Measurements from ENCODE around the gene CAMK1. TPM values are rescaled to one million over a fixed set of nuclear protein-coding genes. Genes with fewer than 3 reads are reported as not detected.

The CAMK1 gene
- total RNA-seq, 1 donor from 2014 or later, result 17.1 TPM

GRCh38 chr3:9730657-9731205, 39.0 kb downstream of the CAMK1 start:
- Mint-ChIP-seq H3K27me3 (peaks cover 19% of the 10 kb centered on the region), H3K4me3 (ENCODE audit: low read depth) (peak overlapping the region; percentile 96), H3K4me1 (ENCODE audit: low read depth) (peaks cover 13% of the 10 kb centered on the region), H3K9me3 (ENCODE audit: low read depth) (no peaks in the 10 kb centered on the region), H3K36me3 (ENCODE audit: insufficient read depth) (peaks cover 2% of the 10 kb centered on the region), H3K27ac (peak overlapping the region; percentile 100)
- no peak for TF ChIP-seq CTCF (IDR thresholded peaks at IDR 0.05; ENCODE audit: unreplicated experiment)
- no peak for DNase-seq (ENCODE audit: low spot score, unreplicated experiment)

- TF ChIP-seq CTCF (IDR thresholded peaks at IDR 0.05; ENCODE audit: unreplicated experiment), result no peak
- H3K27ac Mint-ChIP-seq, result no peak overlapping the region
- no peak overlapping the region for H3K4me3 Mint-ChIP-seq (ENCODE audit: low read depth)
- peaks cover 13% of the 10 kb centered on the region for H3K4me1 Mint-ChIP-seq (ENCODE audit: low read depth)
- H3K27me3 Mint-ChIP-seq, result peaks cover 21% of the 10 kb centered on the region
- H3K9me3 Mint-ChIP-seq (ENCODE audit: low read depth), result no peaks in the 10 kb centered on the region
- DNase-seq (ENCODE audit: low spot score, unreplicated experiment), result no peak
- H3K36me3 Mint-ChIP-seq (ENCODE audit: insufficient read depth), result peaks cover 1% of the 10 kb centered on the region
Observed at GRCh38 chr3:9729419-9729818, 40.3 kb downstream of the CAMK1 start.

- peaks cover 25% of the 10 kb centered on the region for H3K27me3 Mint-ChIP-seq
- H3K9me3 Mint-ChIP-seq (ENCODE audit: low read depth), result no peaks in the 10 kb centered on the region
- H3K36me3 Mint-ChIP-seq (ENCODE audit: insufficient read depth), result no peaks in the 10 kb centered on the region
- H3K27ac Mint-ChIP-seq, result no peak overlapping the region
- DNase-seq (ENCODE audit: low spot score, unreplicated experiment), result no peak
- H3K4me3 Mint-ChIP-seq (ENCODE audit: low read depth), result no peak overlapping the region
- no peak for TF ChIP-seq CTCF (IDR thresholded peaks at IDR 0.05; ENCODE audit: unreplicated experiment)
- H3K4me1 Mint-ChIP-seq (ENCODE audit: low read depth), result peaks cover 9% of the 10 kb centered on the region
Observed at GRCh38 chr3:9727743-9728142, 42.0 kb downstream of the CAMK1 start.

GRCh38 chr3:9727041-9727595, 42.6 kb downstream of the CAMK1 start:
- H3K27me3 Mint-ChIP-seq, result peaks cover 29% of the 10 kb centered on the region
- H3K36me3 Mint-ChIP-seq (ENCODE audit: insufficient read depth), result no peaks in the 10 kb centered on the region
- no peak overlapping the region for H3K4me3 Mint-ChIP-seq (ENCODE audit: low read depth)
- no peaks in the 10 kb centered on the region for H3K9me3 Mint-ChIP-seq (ENCODE audit: low read depth)
- peak; percentile 45 for TF ChIP-seq CTCF (IDR thresholded peaks at IDR 0.05; ENCODE audit: unreplicated experiment)
- H3K4me1 Mint-ChIP-seq (ENCODE audit: low read depth), result peaks cover 4% of the 10 kb centered on the region
- H3K27ac Mint-ChIP-seq, result no peak overlapping the region
- no peak for DNase-seq (ENCODE audit: low spot score, unreplicated experiment)

- Mint-ChIP-seq H3K9me3 (ENCODE audit: low read depth) (no peaks in the 10 kb centered on the region), H3K4me3 (ENCODE audit: low read depth) (no peak overlapping the region), H3K36me3 (ENCODE audit: insufficient read depth) (no peaks in the 10 kb centered on the region), H3K27ac (no peak overlapping the region), H3K4me1 (ENCODE audit: low read depth) (peaks cover 4% of the 10 kb centered on the region), H3K27me3 (peaks cover 34% of the 10 kb centered on the region)
- TF ChIP-seq CTCF (IDR thresholded peaks at IDR 0.05; ENCODE audit: unreplicated experiment), result no peak
- no peak for DNase-seq (ENCODE audit: low spot score, unreplicated experiment)
Observed at GRCh38 chr3:9725775-9726515, 43.8 kb downstream of the CAMK1 start.
